ENCODE results near the gene LCN15.

DNA sequence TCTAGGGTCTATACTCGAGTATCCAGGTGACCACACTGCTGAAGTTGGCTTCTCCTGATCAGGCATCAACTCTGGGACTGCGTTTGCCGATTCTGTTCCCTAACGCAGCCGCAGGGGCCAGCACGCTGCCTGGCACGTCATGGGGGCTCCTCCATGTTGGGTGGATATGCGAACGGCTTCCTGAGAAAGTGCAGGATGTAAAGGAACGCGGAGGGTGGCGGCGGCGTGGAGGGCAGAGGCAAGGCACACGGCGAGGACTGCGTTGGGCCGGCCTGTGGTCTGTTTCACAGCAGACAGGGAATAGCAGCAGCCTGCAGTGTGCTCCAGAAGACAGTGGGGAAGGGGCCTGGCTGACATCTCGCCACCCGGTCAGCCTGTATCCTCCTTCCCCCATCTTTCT lies 25.4 kb downstream of the LCN15 start:
- TF ChIP-seq, protein P1, sequence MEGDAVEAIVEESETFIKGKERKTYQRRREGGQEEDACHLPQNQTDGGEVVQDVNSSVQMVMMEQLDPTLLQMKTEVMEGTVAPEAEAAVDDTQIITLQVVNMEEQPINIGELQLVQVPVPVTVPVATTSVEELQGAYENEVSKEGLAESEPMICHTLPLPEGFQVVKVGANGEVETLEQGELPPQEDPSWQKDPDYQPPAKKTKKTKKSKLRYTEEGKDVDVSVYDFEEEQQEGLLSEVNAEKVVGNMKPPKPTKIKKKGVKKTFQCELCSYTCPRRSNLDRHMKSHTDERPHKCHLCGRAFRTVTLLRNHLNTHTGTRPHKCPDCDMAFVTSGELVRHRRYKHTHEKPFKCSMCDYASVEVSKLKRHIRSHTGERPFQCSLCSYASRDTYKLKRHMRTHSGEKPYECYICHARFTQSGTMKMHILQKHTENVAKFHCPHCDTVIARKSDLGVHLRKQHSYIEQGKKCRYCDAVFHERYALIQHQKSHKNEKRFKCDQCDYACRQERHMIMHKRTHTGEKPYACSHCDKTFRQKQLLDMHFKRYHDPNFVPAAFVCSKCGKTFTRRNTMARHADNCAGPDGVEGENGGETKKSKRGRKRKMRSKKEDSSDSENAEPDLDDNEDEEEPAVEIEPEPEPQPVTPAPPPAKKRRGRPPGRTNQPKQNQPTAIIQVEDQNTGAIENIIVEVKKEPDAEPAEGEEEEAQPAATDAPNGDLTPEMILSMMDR (conservative IDR thresholded peaks at IDR 0.05; ENCODE audit: low read depth in 2 of 2) = no peak
- TF ChIP-seq, protein P2, sequence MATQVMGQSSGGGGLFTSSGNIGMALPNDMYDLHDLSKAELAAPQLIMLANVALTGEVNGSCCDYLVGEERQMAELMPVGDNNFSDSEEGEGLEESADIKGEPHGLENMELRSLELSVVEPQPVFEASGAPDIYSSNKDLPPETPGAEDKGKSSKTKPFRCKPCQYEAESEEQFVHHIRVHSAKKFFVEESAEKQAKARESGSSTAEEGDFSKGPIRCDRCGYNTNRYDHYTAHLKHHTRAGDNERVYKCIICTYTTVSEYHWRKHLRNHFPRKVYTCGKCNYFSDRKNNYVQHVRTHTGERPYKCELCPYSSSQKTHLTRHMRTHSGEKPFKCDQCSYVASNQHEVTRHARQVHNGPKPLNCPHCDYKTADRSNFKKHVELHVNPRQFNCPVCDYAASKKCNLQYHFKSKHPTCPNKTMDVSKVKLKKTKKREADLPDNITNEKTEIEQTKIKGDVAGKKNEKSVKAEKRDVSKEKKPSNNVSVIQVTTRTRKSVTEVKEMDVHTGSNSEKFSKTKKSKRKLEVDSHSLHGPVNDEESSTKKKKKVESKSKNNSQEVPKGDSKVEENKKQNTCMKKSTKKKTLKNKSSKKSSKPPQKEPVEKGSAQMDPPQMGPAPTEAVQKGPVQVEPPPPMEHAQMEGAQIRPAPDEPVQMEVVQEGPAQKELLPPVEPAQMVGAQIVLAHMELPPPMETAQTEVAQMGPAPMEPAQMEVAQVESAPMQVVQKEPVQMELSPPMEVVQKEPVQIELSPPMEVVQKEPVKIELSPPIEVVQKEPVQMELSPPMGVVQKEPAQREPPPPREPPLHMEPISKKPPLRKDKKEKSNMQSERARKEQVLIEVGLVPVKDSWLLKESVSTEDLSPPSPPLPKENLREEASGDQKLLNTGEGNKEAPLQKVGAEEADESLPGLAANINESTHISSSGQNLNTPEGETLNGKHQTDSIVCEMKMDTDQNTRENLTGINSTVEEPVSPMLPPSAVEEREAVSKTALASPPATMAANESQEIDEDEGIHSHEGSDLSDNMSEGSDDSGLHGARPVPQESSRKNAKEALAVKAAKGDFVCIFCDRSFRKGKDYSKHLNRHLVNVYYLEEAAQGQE (IDR thresholded peaks at IDR 0.05; ENCODE audit: unreplicated experiment) = no peak
- TF ChIP-seq POLR2AphosphoS5 (IDR thresholded peaks at IDR 0.05; ENCODE audit: low read depth) = no peak
- no peak for TF ChIP-seq EZH2 (IDR thresholded peaks at IDR 0.05; ENCODE audit: low read depth, unreplicated experiment)
- TF ChIP-seq JUNB (IDR thresholded peaks at IDR 0.05; ENCODE audit: unreplicated experiment) = no peak
- no peak for TF ChIP-seq CREB1 (CRISPR knock-in tag; IDR thresholded peaks at IDR 0.05; ENCODE audit: low read depth)
- TF ChIP-seq EZH2phosphoT487 (IDR thresholded peaks at IDR 0.05; ENCODE audit: unreplicated experiment) = no peak
